RCC 7860 (cell line): Measurements from ENCODE around the gene GPR180.
A peak's percentile ranks its signal among the peaks of the same experiment; 100 is the strongest.

Source experiments
- DNase-seq: peaks from one replicate; pipeline ENCODE4 v3.0.0-alpha.2; 2015; ENCODE audit warnings: low spot score
- FAIRE-seq: peaks from 2 replicates; lab custom pipeline; 2012; peaks lifted over from hg19 to GRCh38; lab: Jason Lieb, UNC

GPR180 gene

GRCh38 chr13:94601446-94602431 is at the start of gene GPR180:
Gene GPR180 (plus strand): TSS chr13:94601857. CDS start chr13:94601928, 71 bp downstream.
- peak; percentile 98 for DNase-seq
- FAIRE-seq = peak; percentile 90

GRCh38 chr13:94552095-94552494 is 49.6 kb upstream of the GPR180 start:
- no peak for DNase-seq
- FAIRE-seq = no peak

- DNase-seq (no peak), FAIRE-seq (no peak)
Measured at GRCh38 chr13:94553766-94554165, 47.9 kb upstream of the GPR180 start.

- FAIRE-seq (no peak), DNase-seq (no peak)
Measured at GRCh38 chr13:94556041-94556440, 45.6 kb upstream of the GPR180 start.

- DNase-seq = no peak
- no peak for FAIRE-seq
Measured at GRCh38 chr13:94556621-94557020, 45.0 kb upstream of the GPR180 start.

GRCh38 chr13:94557684-94558235 is 43.9 kb upstream of the GPR180 start:
- DNase-seq (no peak), FAIRE-seq (no peak)

- DNase-seq = no peak
- FAIRE-seq = no peak
Measured at GRCh38 chr13:94558716-94559115, 42.9 kb upstream of the GPR180 start.

GRCh38 chr13:94559222-94559795 is 42.3 kb upstream of the GPR180 start:
- DNase-seq (no peak), FAIRE-seq (no peak)

GRCh38 chr13:94560116-94560515 is 41.5 kb upstream of the GPR180 start:
- FAIRE-seq = no peak
- DNase-seq = no peak

- DNase-seq (no peak), FAIRE-seq (no peak)
Measured at GRCh38 chr13:94561126-94561525, 40.5 kb upstream of the GPR180 start.

- no peak for FAIRE-seq
- no peak for DNase-seq
Measured at GRCh38 chr13:94567581-94567980, 34.1 kb upstream of the GPR180 start.

- no peak for FAIRE-seq
- no peak for DNase-seq
Measured at GRCh38 chr13:94568443-94568842, 33.2 kb upstream of the GPR180 start.

- DNase-seq (no peak), FAIRE-seq (no peak)
Measured at GRCh38 chr13:94569615-94570014, 32.0 kb upstream of the GPR180 start.

- DNase-seq (no peak), FAIRE-seq (no peak)
Measured at GRCh38 chr13:94579063-94579462, 22.6 kb upstream of the GPR180 start.

- FAIRE-seq (no peak), DNase-seq (no peak)
Measured at GRCh38 chr13:94583926-94584325, 17.7 kb upstream of the GPR180 start.

GRCh38 chr13:94585543-94586101 is 16.0 kb upstream of the GPR180 start:
- FAIRE-seq = no peak
- DNase-seq = no peak

- FAIRE-seq = no peak
- no peak for DNase-seq
Measured at GRCh38 chr13:94586371-94586770, 15.3 kb upstream of the GPR180 start.

- no peak for DNase-seq
- FAIRE-seq = no peak
Measured at GRCh38 chr13:94588541-94588940, 13.1 kb upstream of the GPR180 start.

- FAIRE-seq (no peak), DNase-seq (no peak)
Measured at GRCh38 chr13:94590744-94591143, 10.9 kb upstream of the GPR180 start.

- no peak for DNase-seq
Measured at GRCh38 chr13:94595001-94595949, 6.4 kb upstream of the GPR180 start.

More at GRCh38 chr13:94595001-94595949, 6.4 kb upstream of the GPR180 start:
- FAIRE-seq = no peak
